HL-60/S4 treated with retinoic acid at 250 ng/mL for 4 days and 3 days (cell line): ENCODE data around the gene SPRR2G.
"Not testable (repeated sequence)": the region's sequence is repeated elsewhere in the genome, so short reads cannot be mapped to it uniquely, and the experiment has no call there.

Experiments used
- in situ Hi-C: fragments of 300-500 bp; cut with MboI; formaldehyde crosslinking; loops from 2 replicates; pipeline ENCODE4 v1.7.0; 2022; ENCODE audit warnings: low sequenced_read_pairs

Gene SPRR2G

GRCh38 chr1:153115264-153115663 lies 35.4 kb downstream of the SPRR2G start:
- in situ Hi-C loops: not testable (repeated sequence)

GRCh38 chr1:153113416-153113815 lies 37.3 kb downstream of the SPRR2G start, which contains the start of gene SPRR2F:
TSS of gene SPRR2F (minus strand) at chr1:153113516. CDS start at chr1:153112733, 783 bp downstream.
- in situ Hi-C loops: no loop called here

- in situ Hi-C loops: not testable (repeated sequence)
These were observed 38.2 kb downstream of the SPRR2G start for GRCh38 chr1:153112454-153112853.

GRCh38 chr1:153100245-153100644 lies 50.4 kb downstream of the SPRR2G start:
- in situ Hi-C loops: no loop called here
